Fibroblast of villous mesenchyme (primary cell): Measurements from ENCODE around the gene KLHL40. TPM values are rescaled to one million over a fixed set of nuclear protein-coding genes. Genes with fewer than 3 reads are reported as not detected.

Experiments
- DNase-seq: peaks from one replicate; pipeline ENCODE4 v3.0.0-alpha.2; 2010; ENCODE audit warnings: low read depth
- H3K4me3 ChIP-seq: 2 replicates; pipeline ENCODE4 v1.5.1; 2011; ENCODE audit warnings: low read depth, mild to moderate bottlenecking, low read length
- CTCF ChIP-seq: IDR thresholded peaks from 2 replicates; pipeline ENCODE4 v1.5.1; 2012; ENCODE audit warnings: low read depth, mild to moderate bottlenecking, low read length; ENCODE audit not compliant: insufficient read depth
- total RNA-seq: library from RNA; depleted of rRNA; stranded (reverse); fragments of >200 nt; gene quantifications from 2 replicates; pipeline ENCODE4 v1.2.3, GENCODE V29; 2012

Gene KLHL40
- total RNA-seq, 1 donor, result not detected

- H3K4me3 ChIP-seq, result no peak overlapping the region
- TF ChIP-seq CTCF, result no peak
- DNase-seq, result no peak
Measured at GRCh38 chr3:42660898-42661297, 24.4 kb upstream of the KLHL40 start.

GRCh38 chr3:42661593-42662022, 23.7 kb upstream of the KLHL40 start:
- no peak for TF ChIP-seq CTCF
- no peak overlapping the region for H3K4me3 ChIP-seq
- no peak for DNase-seq

GRCh38 chr3:42662037-42662812, 23.1 kb upstream of the KLHL40 start:
- no peak for TF ChIP-seq CTCF
- H3K4me3 ChIP-seq, result no peak overlapping the region
- DNase-seq, result no peak

- no peak for TF ChIP-seq CTCF
- no peak overlapping the region for H3K4me3 ChIP-seq
- DNase-seq, result no peak
Measured at GRCh38 chr3:42662813-42663535, 22.4 kb upstream of the KLHL40 start.

- TF ChIP-seq CTCF, result no peak
- no peak for DNase-seq
- no peak overlapping the region for H3K4me3 ChIP-seq
Measured at GRCh38 chr3:42663581-42664437, 21.5 kb upstream of the KLHL40 start.

GRCh38 chr3:42664438-42664803, 20.9 kb upstream of the KLHL40 start:
- H3K4me3 ChIP-seq, result no peak overlapping the region
- DNase-seq, result no peak
- TF ChIP-seq CTCF, result no peak
